DOHH2 (cell line): ENCODE results near the gene CLCNKA.

ENCODE experiments used
- CTCF ChIP-seq: fragments of 200-600 bp; sonication (generic); IDR thresholded peaks from one replicate; pipeline ENCODE4 v1.5.1; 2014; ENCODE audit warnings: antibody characterized with exemption, mild to moderate bottlenecking, low read depth, low read length; ENCODE audit not compliant: poor library complexity, severe bottlenecking
- EZH2phosphoT487 ChIP-seq: fragments of 200-600 bp; sonication (generic); IDR thresholded peaks from 2 replicates; pipeline ENCODE4 v1.6.1; 2017; ENCODE audit warnings: borderline replicate concordance, mild to moderate bottlenecking, antibody characterized with exemption, low read length, moderate library complexity, mixed read lengths

GRCh38 chr1:16054598-16055540, 33.0 kb downstream of the CLCNKA start:
- TF ChIP-seq CTCF, result no peak
- no peak for TF ChIP-seq EZH2phosphoT487
